HG02943 (cell line): ENCODE data around the gene LRRC8E.
"Not testable (repeated sequence)": the region's sequence is repeated elsewhere in the genome, so short reads cannot be mapped to it uniquely, and the experiment has no call there.

Experiments
- ATAC-seq: cut with Tn5 transposase; IDR thresholded peaks from one replicate; pipeline ENCODE4 v1.9.1; 2021; ENCODE audit warnings: mild to moderate bottlenecking, low read depth, moderate library complexity; ENCODE audit not compliant: unreplicated experiment

LRRC8E gene

GRCh38 chr19:7879836-7880235 is 8.5 kb upstream of the LRRC8E start:
- ATAC-seq, result no peak

GRCh38 chr19:7881910-7882309 is 6.4 kb upstream of the LRRC8E start:
- ATAC-seq, result no peak

GRCh38 chr19:7883105-7883504 is 5.2 kb upstream of the LRRC8E start:
- ATAC-seq, result no peak

GRCh38 chr19:7883796-7884570 is 4.3 kb upstream of the LRRC8E start:
- no peak for ATAC-seq

GRCh38 chr19:7885818-7886217 is 2.5 kb upstream of the LRRC8E start:
- ATAC-seq, result no peak

- no peak for ATAC-seq
These were observed 734 bp upstream of the LRRC8E start for GRCh38 chr19:7887408-7888144.

GRCh38 chr19:7888826-7889217 is 512 bp downstream of the LRRC8E start:
- no peak for ATAC-seq

GRCh38 chr19:7893362-7894101 is 5.2 kb downstream of the LRRC8E start:
- ATAC-seq, result not testable (repeated sequence)

- ATAC-seq, result no peak
These were observed 6.5 kb downstream of the LRRC8E start for GRCh38 chr19:7894612-7895309.

- no peak for ATAC-seq
These were observed 7.3 kb downstream of the LRRC8E start for GRCh38 chr19:7895565-7895964.

- ATAC-seq, result no peak
These were observed 9.0 kb downstream of the LRRC8E start for GRCh38 chr19:7897292-7897691.

- ATAC-seq, result no peak
These were observed 10.7 kb downstream of the LRRC8E start for GRCh38 chr19:7898967-7899366.

- ATAC-seq, result no peak
These were observed 11.6 kb downstream of the LRRC8E start for GRCh38 chr19:7899751-7900378.

- ATAC-seq, result no peak
These were observed 12.1 kb downstream of the LRRC8E start for GRCh38 chr19:7900401-7900870.

GRCh38 chr19:7900931-7901330 is 12.6 kb downstream of the LRRC8E start:
- ATAC-seq, result no peak

- ATAC-seq, result no peak
These were observed 13.0 kb downstream of the LRRC8E start for GRCh38 chr19:7901337-7901736.

- peak; percentile 19 for ATAC-seq
These were observed 14.5 kb downstream of the LRRC8E start for GRCh38 chr19:7902796-7903243.

GRCh38 chr19:7903244-7904073 is 15.1 kb downstream of the LRRC8E start, which contains the start of gene MAP2K7:
MAP2K7 (plus strand) TSS chr19:7903877; CDS start chr19:7903945, 68 bp downstream.
- peak; percentile 83 for ATAC-seq
